ENCODE data around the gene PHF19. TPM values are rescaled to one million over a fixed set of nuclear protein-coding genes. Genes with fewer than 3 reads are reported as not detected.

PHF19 gene
- total and polyA plus RNA-seq, 5 donors = 16.0 to 21.3 (median 19.3) TPM

GRCh38 chr9:120869360-120869687, 7.7 kb downstream of the PHF19 start:
- DNase-seq (no peak), ATAC-seq (no peak)
- Histone ChIP-seq H3K27ac (ENCODE audit: low read length) (peak overlapping the region; percentile 80), H3K9me3 (ENCODE audit: control insufficient read depth, low read length) (no peaks in the 10 kb centered on the region), H3K4me1 (ENCODE audit: control insufficient read depth, insufficient read depth, low read length) (no peaks in the 10 kb centered on the region), H3K27me3 (ENCODE audit: control insufficient read depth, insufficient read depth) (no peaks in the 10 kb centered on the region), H3K4me3 (ENCODE audit: low read length) (peak overlapping the region; percentile 61)
- 37% methylated on average over 10 of the region's 10 CpGs for WGBS
- intact Hi-C loops (cut with DNase I) = no loop called here

DNA sequence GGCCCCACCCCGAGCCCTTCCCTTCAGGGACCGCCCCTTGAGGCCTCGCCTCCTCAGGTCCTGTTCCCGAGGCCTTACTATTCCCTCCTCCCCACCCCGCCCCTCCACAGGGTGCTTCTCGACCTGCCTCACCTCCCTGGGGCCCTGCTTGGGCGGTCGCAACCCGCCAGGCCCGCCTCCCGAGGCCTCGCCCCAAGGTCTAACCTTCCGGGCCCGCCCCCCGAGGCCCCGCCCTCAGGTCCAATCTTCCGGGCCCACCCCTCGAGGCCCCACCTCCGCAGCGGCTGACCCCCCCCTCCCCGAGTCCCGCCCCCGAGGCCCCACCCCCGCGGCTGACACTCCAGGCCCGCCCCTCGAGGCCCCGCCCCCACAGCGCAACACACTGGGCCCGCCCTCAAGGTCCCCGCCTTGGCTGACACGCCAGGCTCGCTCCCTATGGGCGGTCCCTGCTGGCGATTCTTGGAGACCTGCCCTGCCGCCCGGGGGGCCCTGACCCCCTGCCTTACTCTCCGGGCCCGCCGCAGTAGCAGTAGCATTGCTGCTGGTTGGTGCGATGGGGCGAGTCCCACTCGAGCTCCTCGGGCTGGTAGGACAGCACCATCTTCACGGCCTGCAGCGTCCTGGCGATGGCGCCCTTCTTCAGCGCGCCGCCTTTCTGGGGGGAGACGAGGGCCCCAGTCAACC, 8.2 kb downstream of the PHF19 start:
- ATAC-seq (peak; percentile 95 to 96), DNase-seq (peak; percentile 96 to 99 (median 98))
- 9% methylated on average over 52 of the region's 52 CpGs for WGBS
- H3K27ac ChIP-seq (ENCODE audit: low read length) = peak overlapping the region; percentile 80
- intact Hi-C loops (cut with DNase I) = no loop called here
- H3K4me1 ChIP-seq (ENCODE audit: control insufficient read depth, insufficient read depth, low read length) = no peaks in the 10 kb centered on the region
- H3K4me3 ChIP-seq (ENCODE audit: low read length) = peak overlapping the region; percentile 61
- no peaks in the 10 kb centered on the region for H3K9me3 ChIP-seq (ENCODE audit: control insufficient read depth, low read length)
- H3K27me3 ChIP-seq (ENCODE audit: control insufficient read depth, insufficient read depth) = no peaks in the 10 kb centered on the region

DNA sequence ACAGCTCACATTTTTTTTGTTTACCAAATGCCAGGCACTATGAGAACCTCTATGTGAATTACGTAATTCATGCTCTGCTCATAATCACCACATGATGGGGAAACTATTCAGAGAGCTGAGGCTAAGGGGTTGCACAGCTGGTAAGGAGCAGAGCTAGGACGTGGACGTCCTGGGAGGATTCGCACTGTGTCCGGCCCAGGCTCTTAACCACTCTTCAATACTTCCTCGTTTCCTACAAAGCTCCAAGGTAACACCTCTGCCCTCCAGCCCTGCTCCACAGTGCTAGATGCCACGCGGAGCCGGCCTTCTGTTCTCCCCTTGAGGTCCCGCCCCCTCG, 8.7 kb downstream of the PHF19 start:
- H3K4me1 ChIP-seq (ENCODE audit: control insufficient read depth, insufficient read depth, low read length) = no peaks in the 10 kb centered on the region
- peak overlapping the region; percentile 39 for H3K27ac ChIP-seq (ENCODE audit: low read length)
- ATAC-seq (no peak), DNase-seq (no peak)
- no peaks in the 10 kb centered on the region for H3K9me3 ChIP-seq (ENCODE audit: control insufficient read depth, low read length)
- peak overlapping the region; percentile 32 for H3K4me3 ChIP-seq (ENCODE audit: low read length)
- no peaks in the 10 kb centered on the region for H3K27me3 ChIP-seq (ENCODE audit: control insufficient read depth, insufficient read depth)
- intact Hi-C loops (cut with DNase I) = no loop called here
- 22% methylated on average over 11 of the region's 11 CpGs for WGBS

DNA sequence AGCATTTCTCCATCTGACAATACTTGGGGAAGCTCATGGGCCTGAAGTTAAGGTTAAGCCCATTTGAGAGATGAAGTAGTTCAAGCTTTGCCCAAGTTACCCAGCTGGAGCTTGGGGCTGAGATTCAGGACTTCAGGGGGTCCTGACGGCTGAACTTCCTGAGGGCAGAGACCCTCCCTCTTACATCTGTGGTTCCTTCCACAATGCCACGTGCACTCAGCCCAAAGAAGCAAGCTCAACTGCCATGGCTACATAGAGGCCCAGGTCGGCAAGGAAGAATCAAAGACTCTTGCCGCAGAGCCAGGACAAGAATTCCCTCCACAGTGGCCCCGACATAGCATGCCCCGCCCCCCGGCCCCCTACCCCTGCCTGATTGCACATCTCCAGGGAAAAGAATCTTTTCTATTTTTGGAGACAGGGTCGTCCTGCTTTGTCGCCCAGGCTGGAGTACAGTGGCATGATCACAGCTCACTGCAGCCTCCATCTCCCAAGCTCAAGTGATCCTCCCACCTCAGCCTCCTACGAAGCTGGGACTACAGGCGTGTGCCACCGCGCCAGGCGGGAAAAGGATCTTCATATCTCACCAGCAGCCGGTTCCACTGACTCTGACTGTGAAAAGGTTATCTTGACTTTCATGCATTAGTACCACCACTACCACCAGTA, 9.2 kb downstream of the PHF19 start:
- no peak for ATAC-seq
- Histone ChIP-seq H3K4me3 (ENCODE audit: low read length) (peak overlapping the region; percentile 32), H3K9me3 (ENCODE audit: control insufficient read depth, low read length) (no peaks in the 10 kb centered on the region), H3K27me3 (ENCODE audit: control insufficient read depth, insufficient read depth) (no peaks in the 10 kb centered on the region), H3K27ac (ENCODE audit: low read length) (peak overlapping the region; percentile 39), H3K4me1 (ENCODE audit: control insufficient read depth, insufficient read depth, low read length) (no peaks in the 10 kb centered on the region)
- DNase-seq = no peak
- intact Hi-C loops (cut with DNase I) = no loop called here
- WGBS = 84% methylated on average over 15 of the region's 15 CpGs

DNA sequence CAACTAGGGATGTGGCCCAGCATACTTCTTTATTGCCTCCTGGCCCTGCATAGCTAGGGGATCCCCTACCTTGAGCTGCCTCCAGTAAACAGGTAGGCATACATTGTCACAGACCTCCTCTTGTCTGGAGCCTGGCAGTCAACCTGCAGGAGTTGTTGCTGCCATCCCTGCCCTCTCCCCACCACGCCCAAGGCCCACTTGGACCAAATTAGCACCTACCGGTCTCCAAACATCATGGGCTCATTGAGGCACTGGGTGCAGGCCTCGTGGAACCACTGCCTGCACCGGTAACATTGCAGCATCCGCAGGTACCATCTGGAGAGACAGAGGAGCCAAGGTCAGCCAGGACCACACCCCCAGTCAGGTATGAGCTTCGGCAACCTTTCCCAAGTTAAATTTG, 10.3 kb downstream of the PHF19 start:
- ATAC-seq (no peak), DNase-seq (no peak)
- H3K9me3 ChIP-seq (ENCODE audit: control insufficient read depth, low read length) = no peaks in the 10 kb centered on the region
- no peaks in the 10 kb centered on the region for H3K4me1 ChIP-seq (ENCODE audit: control insufficient read depth, insufficient read depth, low read length)
- H3K4me3 ChIP-seq (ENCODE audit: low read length) = no peak overlapping the region
- WGBS = 95% methylated on average over 6 of the region's 6 CpGs
- no peaks in the 10 kb centered on the region for H3K27me3 ChIP-seq (ENCODE audit: control insufficient read depth, insufficient read depth)
- H3K27ac ChIP-seq (ENCODE audit: low read length) = no peak overlapping the region
- intact Hi-C loops (cut with DNase I) = no loop called here

DNA sequence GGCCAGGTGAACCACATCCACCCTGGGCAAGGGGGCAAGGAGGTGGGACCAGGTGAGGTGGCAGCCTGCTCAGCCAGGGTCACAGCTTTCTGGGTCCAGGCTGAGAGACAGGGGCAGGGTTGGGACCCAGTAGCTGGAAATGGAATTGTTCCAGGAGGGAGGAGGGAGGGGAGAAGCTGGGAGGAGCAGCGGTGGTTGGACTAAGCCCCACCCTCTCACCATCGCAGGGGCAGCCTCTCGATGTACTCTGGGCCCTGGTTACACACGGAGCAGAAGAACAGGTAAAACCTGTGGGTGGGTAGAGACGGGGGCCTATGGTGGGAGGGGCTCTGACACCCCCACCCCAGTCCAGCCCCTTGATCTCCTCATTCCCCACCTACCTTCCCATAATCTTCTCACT, 11.2 kb downstream of the PHF19 start:
- Histone ChIP-seq H3K4me1 (ENCODE audit: control insufficient read depth, insufficient read depth, low read length) (no peaks in the 10 kb centered on the region), H3K9me3 (ENCODE audit: control insufficient read depth, low read length) (no peaks in the 10 kb centered on the region), H3K4me3 (ENCODE audit: low read length) (no peak overlapping the region), H3K27ac (ENCODE audit: low read length) (no peak overlapping the region), H3K27me3 (ENCODE audit: control insufficient read depth, insufficient read depth) (no peaks in the 10 kb centered on the region)
- 69% methylated on average over 5 of the region's 5 CpGs for WGBS
- intact Hi-C loops (cut with DNase I) = no loop called here
- no peak for DNase-seq
- ATAC-seq = no peak

GRCh38 chr9:120865176-120865575, 11.8 kb downstream of the PHF19 start:
- DNase-seq (no peak), ATAC-seq (no peak)
- Histone ChIP-seq H3K9me3 (ENCODE audit: control insufficient read depth, low read length) (no peaks in the 10 kb centered on the region), H3K4me1 (ENCODE audit: control insufficient read depth, insufficient read depth, low read length) (no peaks in the 10 kb centered on the region), H3K4me3 (ENCODE audit: low read length) (no peak overlapping the region), H3K27ac (ENCODE audit: low read length) (no peak overlapping the region), H3K27me3 (ENCODE audit: control insufficient read depth, insufficient read depth) (no peaks in the 10 kb centered on the region)
- 73% methylated on average over 5 of the region's 5 CpGs for WGBS
- intact Hi-C loops (cut with DNase I) = no loop called here

GRCh38 chr9:120864719-120865118, 12.3 kb downstream of the PHF19 start:
- no peak overlapping the region for H3K27ac ChIP-seq (ENCODE audit: low read length)
- 94% methylated on average over 5 of the region's 5 CpGs for WGBS
- H3K4me3 ChIP-seq (ENCODE audit: low read length) = no peak overlapping the region
- DNase-seq = no peak
- intact Hi-C loops (cut with DNase I) = no loop called here
- no peaks in the 10 kb centered on the region for H3K27me3 ChIP-seq (ENCODE audit: control insufficient read depth, insufficient read depth)
- H3K9me3 ChIP-seq (ENCODE audit: control insufficient read depth, low read length) = no peaks in the 10 kb centered on the region
- H3K4me1 ChIP-seq (ENCODE audit: control insufficient read depth, insufficient read depth, low read length) = no peaks in the 10 kb centered on the region
- ATAC-seq = no peak

- no peaks in the 10 kb centered on the region for H3K4me1 ChIP-seq (ENCODE audit: control insufficient read depth, insufficient read depth, low read length)
- no peak overlapping the region for H3K27ac ChIP-seq (ENCODE audit: low read length)
- H3K27me3 ChIP-seq (ENCODE audit: control insufficient read depth, insufficient read depth) = no peaks in the 10 kb centered on the region
- no peaks in the 10 kb centered on the region for H3K9me3 ChIP-seq (ENCODE audit: control insufficient read depth, low read length)
- ATAC-seq (no peak), DNase-seq (no peak)
- 85% methylated on average over 7 of the region's 7 CpGs for WGBS
- intact Hi-C loops (cut with DNase I) = no loop called here
- H3K4me3 ChIP-seq (ENCODE audit: low read length) = no peak overlapping the region
These were observed 13.2 kb downstream of the PHF19 start for GRCh38 chr9:120863833-120864232.

DNA sequence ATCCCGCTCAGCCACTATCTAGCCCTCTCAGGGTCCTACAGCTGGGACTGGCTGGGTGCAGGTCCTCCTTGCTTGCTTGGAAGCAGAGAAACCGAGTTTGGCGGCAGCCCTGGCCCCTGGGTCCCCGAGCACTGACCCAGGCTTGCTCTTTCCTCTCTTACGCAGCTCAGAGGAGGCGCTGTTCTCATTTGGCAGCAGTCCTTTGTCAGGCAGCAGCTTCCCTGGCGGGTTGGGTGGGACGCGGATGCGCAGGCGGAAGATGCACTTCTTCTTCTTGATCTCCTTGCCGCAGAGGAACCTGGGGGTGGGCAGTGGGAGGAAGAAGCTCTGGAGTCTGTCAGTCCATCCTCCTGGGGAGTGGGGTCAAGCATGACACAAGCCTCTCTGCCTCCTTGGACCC, 14.5 kb downstream of the PHF19 start:
- intact Hi-C loops (cut with DNase I) = no loop called here
- Histone ChIP-seq H3K9me3 (ENCODE audit: control insufficient read depth, low read length) (no peaks in the 10 kb centered on the region), H3K27ac (ENCODE audit: low read length) (no peak overlapping the region), H3K4me1 (ENCODE audit: control insufficient read depth, insufficient read depth, low read length) (no peaks in the 10 kb centered on the region), H3K4me3 (ENCODE audit: low read length) (no peak overlapping the region), H3K27me3 (ENCODE audit: control insufficient read depth, insufficient read depth) (no peaks in the 10 kb centered on the region)
- no peak for ATAC-seq
- WGBS = 91% methylated on average over 12 of the region's 12 CpGs
- DNase-seq = no peak

DNA sequence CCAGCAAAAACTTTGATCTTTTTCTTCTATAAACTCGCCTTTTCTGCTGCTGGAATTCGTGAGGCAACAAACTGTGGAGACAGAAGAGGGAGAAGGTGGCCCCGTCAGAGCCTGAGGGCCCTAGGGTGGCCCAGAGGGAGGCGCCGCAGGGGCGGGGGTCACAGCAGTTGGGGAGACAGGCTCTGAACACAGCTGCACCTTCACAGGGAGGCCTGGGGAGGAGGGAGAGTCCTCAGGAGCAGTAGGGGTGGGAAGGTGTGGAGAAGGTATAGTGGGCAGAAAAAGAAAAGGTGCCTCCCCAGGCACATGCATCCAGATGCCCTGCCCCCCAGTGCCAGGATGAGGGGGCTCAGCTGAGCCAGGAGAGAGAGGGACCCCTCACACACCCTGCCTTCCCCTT, 15.1 kb downstream of the PHF19 start:
- no peaks in the 10 kb centered on the region for H3K4me1 ChIP-seq (ENCODE audit: control insufficient read depth, insufficient read depth, low read length)
- DNase-seq (no peak), ATAC-seq (no peak)
- WGBS = 95% methylated on average over 6 of the region's 6 CpGs
- H3K27ac ChIP-seq (ENCODE audit: low read length) = no peak overlapping the region
- H3K4me3 ChIP-seq (ENCODE audit: low read length) = no peak overlapping the region
- intact Hi-C loops (cut with DNase I) = no loop called here
- H3K9me3 ChIP-seq (ENCODE audit: control insufficient read depth, low read length) = no peaks in the 10 kb centered on the region
- no peaks in the 10 kb centered on the region for H3K27me3 ChIP-seq (ENCODE audit: control insufficient read depth, insufficient read depth)

DNA sequence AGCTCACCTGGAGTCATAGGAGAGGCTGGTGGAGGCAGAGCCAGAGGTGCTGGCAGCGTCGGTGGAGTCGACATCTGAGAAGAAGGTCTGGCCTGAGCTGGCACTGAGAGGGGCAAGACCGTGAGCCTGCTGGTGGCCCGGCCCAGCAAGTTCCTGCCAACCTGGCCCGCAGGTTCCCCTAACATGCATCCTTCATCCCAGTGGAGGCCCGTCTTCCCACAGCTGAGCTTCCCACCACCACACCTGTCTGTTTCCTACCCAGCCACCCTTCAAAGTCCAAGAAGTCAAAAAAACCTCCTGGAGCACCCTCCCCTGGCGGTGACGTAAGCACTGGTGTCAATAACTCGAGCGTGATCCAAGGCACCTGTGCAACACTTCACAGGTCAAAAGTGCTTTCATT, 16.9 kb downstream of the PHF19 start:
- H3K4me3 ChIP-seq (ENCODE audit: low read length) = no peak overlapping the region
- ATAC-seq = no peak
- 93% methylated on average over 11 of the region's 11 CpGs for WGBS
- intact Hi-C loops (cut with DNase I) = no loop called here
- H3K27me3 ChIP-seq (ENCODE audit: control insufficient read depth, insufficient read depth) = no peaks in the 10 kb centered on the region
- DNase-seq = no peak
- H3K27ac ChIP-seq (ENCODE audit: low read length) = no peak overlapping the region
- H3K4me1 ChIP-seq (ENCODE audit: control insufficient read depth, insufficient read depth, low read length) = peaks cover 3% of the 10 kb centered on the region
- H3K9me3 ChIP-seq (ENCODE audit: control insufficient read depth, low read length) = no peaks in the 10 kb centered on the region

Data from right cardiac atrium (tissue), 5 donors.